Neural progenitor cell (in vitro differentiated cells): ENCODE data around the gene COL17A1.

Experiments
- EZH2phosphoT487 ChIP-seq: fragments of 200-600 bp; sonication (generic); IDR thresholded peaks from 2 replicates; pipeline ENCODE4 v1.6.1; 2017; ENCODE audit warnings: antibody characterized with exemption
- TF ChIP-seq, protein P1 (sequence below): fragments of 200-600 bp; sonication (generic); IDR thresholded peaks from 2 replicates; pipeline ENCODE4 v1.5.1; 2017; ENCODE audit warnings: antibody characterized with exemption, mild to moderate bottlenecking

DNA sequence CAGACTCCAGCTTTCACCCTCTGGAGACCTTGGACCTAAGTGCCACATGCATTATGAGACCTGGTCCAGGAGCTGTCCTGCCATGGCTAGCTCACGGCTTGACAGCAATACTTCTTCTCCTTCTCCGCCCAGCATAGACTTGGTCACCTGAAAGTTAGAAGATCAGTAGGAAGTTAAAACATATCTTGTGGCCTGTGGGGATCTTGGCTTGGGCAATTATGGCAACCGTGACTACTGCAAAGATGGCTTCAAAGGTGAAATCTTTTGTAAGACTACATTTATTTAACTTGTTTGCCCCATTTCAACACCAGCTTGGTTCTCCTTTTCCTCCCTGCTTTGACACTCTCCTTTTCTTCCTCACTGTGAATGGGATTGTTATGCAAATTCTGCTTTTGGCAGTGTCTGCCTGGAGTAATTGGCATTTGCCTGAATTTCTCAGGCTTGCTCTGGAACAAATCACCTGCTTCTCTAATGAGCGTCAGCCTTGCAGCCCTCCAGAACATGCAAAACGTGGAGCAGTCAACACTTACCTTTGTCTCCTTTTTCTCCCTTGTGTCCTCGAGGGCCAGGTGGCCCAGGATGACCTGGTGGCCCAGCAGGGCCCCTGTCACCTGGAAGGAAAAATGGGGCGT, 53.4 kb downstream of the COL17A1 start:
- TF ChIP-seq, protein P1, sequence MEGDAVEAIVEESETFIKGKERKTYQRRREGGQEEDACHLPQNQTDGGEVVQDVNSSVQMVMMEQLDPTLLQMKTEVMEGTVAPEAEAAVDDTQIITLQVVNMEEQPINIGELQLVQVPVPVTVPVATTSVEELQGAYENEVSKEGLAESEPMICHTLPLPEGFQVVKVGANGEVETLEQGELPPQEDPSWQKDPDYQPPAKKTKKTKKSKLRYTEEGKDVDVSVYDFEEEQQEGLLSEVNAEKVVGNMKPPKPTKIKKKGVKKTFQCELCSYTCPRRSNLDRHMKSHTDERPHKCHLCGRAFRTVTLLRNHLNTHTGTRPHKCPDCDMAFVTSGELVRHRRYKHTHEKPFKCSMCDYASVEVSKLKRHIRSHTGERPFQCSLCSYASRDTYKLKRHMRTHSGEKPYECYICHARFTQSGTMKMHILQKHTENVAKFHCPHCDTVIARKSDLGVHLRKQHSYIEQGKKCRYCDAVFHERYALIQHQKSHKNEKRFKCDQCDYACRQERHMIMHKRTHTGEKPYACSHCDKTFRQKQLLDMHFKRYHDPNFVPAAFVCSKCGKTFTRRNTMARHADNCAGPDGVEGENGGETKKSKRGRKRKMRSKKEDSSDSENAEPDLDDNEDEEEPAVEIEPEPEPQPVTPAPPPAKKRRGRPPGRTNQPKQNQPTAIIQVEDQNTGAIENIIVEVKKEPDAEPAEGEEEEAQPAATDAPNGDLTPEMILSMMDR = no peak
- TF ChIP-seq EZH2phosphoT487 = no peak
